Keratinocyte (primary cell): ENCODE data around the gene ARMC9. TPM values are rescaled to one million over a fixed set of nuclear protein-coding genes. Genes with fewer than 3 reads are reported as not detected.

Source experiments
- DNase-seq: peaks from one replicate; pipeline ENCODE4 v3.0.0-alpha.2; 2011; ENCODE audit warnings: low read depth, missing footprints, low spot score
- FAIRE-seq: peaks from 2 replicates; lab custom pipeline; 2011; peaks lifted over from hg19 to GRCh38; lab: Jason Lieb, UNC
- H2AFZ ChIP-seq: 2 replicates; pipeline ENCODE4 v1.6.0; 2012; ENCODE audit warnings: low read length, control low read depth, inconsistent platforms; ENCODE audit not compliant: control insufficient read depth
- H3K27ac ChIP-seq: 2 replicates; pipeline ENCODE4 v1.5.1; 2011; ENCODE audit warnings: low read length; ENCODE audit not compliant: control insufficient read depth, insufficient read depth
- H3K27me3 ChIP-seq: 3 replicates; pipeline ENCODE4 v1.6.0; 2011; ENCODE audit warnings: low read length; ENCODE audit not compliant: control insufficient read depth, insufficient read depth; ENCODE audit errors: extremely low read depth
- H3K36me3 ChIP-seq, 2 experiments: 2 replicates in 1 of 2; 3 replicates in 1 of 2; pipeline ENCODE4 v1.5.1; 2011; ENCODE audit warnings: low read length in 2 of 2, mild to moderate bottlenecking in 1 of 2; ENCODE audit not compliant: control insufficient read depth in 2 of 2, insufficient read depth in 2 of 2; ENCODE audit errors: extremely low read depth in 1 of 2
- H3K4me1 ChIP-seq: 3 replicates; pipeline ENCODE4 v1.5.1; 2011; ENCODE audit warnings: low read length; ENCODE audit not compliant: control insufficient read depth, insufficient read depth; ENCODE audit errors: extremely low read depth
- H3K4me2 ChIP-seq: 3 replicates; pipeline ENCODE4 v1.6.0; 2011; ENCODE audit warnings: low read depth, low read length; ENCODE audit not compliant: control insufficient read depth, insufficient read depth; ENCODE audit errors: extremely low read depth
- H3K4me3 ChIP-seq, 3 experiments: fragments of 200-600 bp in 1 of 3; sonication (generic) in 1 of 3; 2 replicates in 2 of 3; 3 replicates in 1 of 3; pipeline ENCODE4 v1.5.1; 2011 to 2016; ENCODE audit warnings: low read length in 3 of 3, mild to moderate bottlenecking in 3 of 3, control low read depth in 2 of 3, inconsistent platforms in 1 of 3, low read depth in 1 of 3, mixed read lengths in 1 of 3, mixed run types in 1 of 3, moderate library complexity in 1 of 3; ENCODE audit not compliant: control insufficient read depth in 2 of 3, insufficient read depth in 2 of 3; ENCODE audit errors: extremely low read depth in 1 of 3
- H3K79me2 ChIP-seq: 2 replicates; pipeline ENCODE4 v1.6.0; 2012; ENCODE audit warnings: low read length; ENCODE audit not compliant: control insufficient read depth, insufficient read depth
- H3K9ac ChIP-seq: 3 replicates; pipeline ENCODE4 v1.6.0; 2011; ENCODE audit warnings: low read length; ENCODE audit not compliant: control insufficient read depth, insufficient read depth; ENCODE audit errors: extremely low read depth
- H3K9me1 ChIP-seq: 3 replicates; pipeline ENCODE4 v1.6.0; 2011; ENCODE audit warnings: low read length; ENCODE audit not compliant: control insufficient read depth, insufficient read depth; ENCODE audit errors: extremely low read depth
- H3K9me3 ChIP-seq: 2 replicates; pipeline ENCODE4 v1.5.1; 2012; ENCODE audit warnings: low read depth, low read length; ENCODE audit not compliant: control insufficient read depth
- H4K20me1 ChIP-seq: 3 replicates; pipeline ENCODE4 v1.6.0; 2011; ENCODE audit warnings: low read length; ENCODE audit not compliant: control insufficient read depth, insufficient read depth; ENCODE audit errors: extremely low read depth
- CTCF ChIP-seq, 3 experiments: IDR thresholded peaks in 1 of 3; conservative IDR thresholded peaks in 1 of 3; optimal IDR thresholded peaks in 1 of 3; 2 replicates in 2 of 3; 3 replicates in 1 of 3; pipeline versions ENCODE3 to v1.5.1; 2011; ENCODE audit warnings: low read length in 3 of 3, mild to moderate bottlenecking in 3 of 3, moderate library complexity in 2 of 3, control low read depth in 1 of 3, inconsistent platforms in 1 of 3; ENCODE audit not compliant: insufficient read depth in 2 of 3; ENCODE audit errors: extremely low read depth in 1 of 3
- EZH2 ChIP-seq: IDR thresholded peaks from one replicate; pipeline ENCODE4 v1.6.1; 2012; ENCODE audit warnings: inconsistent platforms, mild to moderate bottlenecking, low read length, moderate library complexity
- dilution Hi-C: fragments of 300-500 bp; cut with MboI; formaldehyde crosslinking; loops from one replicate; pipeline ENCODE4 v1.7.0; 2020; ENCODE audit warnings: low sequenced_read_pairs; ENCODE audit not compliant: extremely low pct_ligation_motif_present
- polyA plus RNA-seq, 5 experiments: library from polyadenylated mRNA; depleted of rRNA in 3 of 5; stranded (reverse) in 3 of 5; stranded (forward) in 1 of 5; unstranded in 1 of 5; fragments of >200 nt; gene quantifications; 1 replicate in 1 of 5; 2 replicates in 3 of 5; 3 replicates in 1 of 5; pipeline versions ENCODE4 v1.2.1 to v1.2.3, GENCODE V29; 2011 to 2012; ENCODE audit warnings: missing spikeins in 2 of 5, low read depth in 1 of 5, low replicate concordance in 1 of 5

ARMC9 gene
- polyA plus RNA-seq, 1 donor (not counting 4 experiments of a cell fraction or from before 2014, with no cell fraction given) = 16.2 TPM

- Histone ChIP-seq H4K20me1 (no peaks in the 10 kb centered on the region), H3K9me1 (no peaks in the 10 kb centered on the region), H3K79me2 (no peaks in the 10 kb centered on the region), H3K4me1 (no peaks in the 10 kb centered on the region), H3K27ac (no peak overlapping the region), H3K36me3 (no peaks in the 10 kb centered on the region), H3K4me3 (no peak overlapping the region), H3K4me2 (no peak overlapping the region), H3K9me3 (no peaks in the 10 kb centered on the region), H2AFZ (no peak overlapping the region), H3K27me3 (no peaks in the 10 kb centered on the region), H3K9ac (no peak overlapping the region)
- dilution Hi-C loops = no loop called here
- DNase-seq = no peak
- no peak for TF ChIP-seq CTCF (optimal IDR thresholded peaks at IDR 0.05 in 1 of 3, IDR thresholded peaks at IDR 0.05 in 1 of 3, conservative IDR thresholded peaks at IDR 0.05 in 1 of 3; ENCODE audit: extremely low read depth in 1 of 3, insufficient read depth in 2 of 3, low read length in 3 of 3)
- TF ChIP-seq EZH2 = no peak
- FAIRE-seq = no peak
Observed at GRCh38 chr2:231298091-231298490, 99.7 kb downstream of the ARMC9 start.

GRCh38 chr2:231299267-231299666 lies 100.8 kb downstream of the ARMC9 start:
- DNase-seq = no peak
- no peak overlapping the region for H3K27ac ChIP-seq
- no peak overlapping the region for H3K4me2 ChIP-seq

More at GRCh38 chr2:231299267-231299666, 100.8 kb downstream of the ARMC9 start:
- H3K4me3 ChIP-seq = no peak overlapping the region
- TF ChIP-seq EZH2 (no peak), CTCF (optimal IDR thresholded peaks at IDR 0.05 in 1 of 3, IDR thresholded peaks at IDR 0.05 in 1 of 3, conservative IDR thresholded peaks at IDR 0.05 in 1 of 3; ENCODE audit: extremely low read depth in 1 of 3, insufficient read depth in 2 of 3, low read length in 3 of 3) (no peak)
- no peaks in the 10 kb centered on the region for H3K27me3 ChIP-seq
- dilution Hi-C loops = no loop called here
- H3K9me3 ChIP-seq = no peaks in the 10 kb centered on the region
- no peaks in the 10 kb centered on the region for H4K20me1 ChIP-seq
- no peak overlapping the region for H2AFZ ChIP-seq
- no peak for FAIRE-seq
- H3K9me1 ChIP-seq = no peaks in the 10 kb centered on the region
- no peaks in the 10 kb centered on the region for H3K36me3 ChIP-seq
- H3K79me2 ChIP-seq = no peaks in the 10 kb centered on the region
- no peak overlapping the region for H3K9ac ChIP-seq
- H3K4me1 ChIP-seq = no peaks in the 10 kb centered on the region
